ENCODE measurements around the gene CFAP20DC.
"Not testable (repeated sequence)": the region's sequence is repeated elsewhere in the genome, so short reads cannot be mapped to it uniquely, and the experiment has no call there.

CFAP20DC gene

GRCh38 chr3:59016930-59017616 lies 32.8 kb downstream of the CFAP20DC start:
- DNase-seq: no peak

- DNase-seq: no peak
Measured at GRCh38 chr3:59013611-59014010, 36.2 kb downstream of the CFAP20DC start.

GRCh38 chr3:59006634-59007517 lies 42.9 kb downstream of the CFAP20DC start:
- DNase-seq: no peak

GRCh38 chr3:59001675-59002074 lies 48.1 kb downstream of the CFAP20DC start:
- peak; percentile 48 for DNase-seq

- no peak for DNase-seq
Measured at GRCh38 chr3:58999774-59000160, 50.1 kb downstream of the CFAP20DC start.

GRCh38 chr3:58999134-58999773 lies 50.6 kb downstream of the CFAP20DC start:
- DNase-seq: no peak

- no peak for DNase-seq
Measured at GRCh38 chr3:58998476-58999117, 51.2 kb downstream of the CFAP20DC start.

- no peak for DNase-seq
Measured at GRCh38 chr3:58996730-58997129, 53.1 kb downstream of the CFAP20DC start.

- DNase-seq: peak; percentile 47
Measured at GRCh38 chr3:58994746-58995330, 55.0 kb downstream of the CFAP20DC start.

- DNase-seq: no peak
Measured at GRCh38 chr3:58993547-58993946, 56.3 kb downstream of the CFAP20DC start.

- DNase-seq: no peak
Measured at GRCh38 chr3:58991623-58992022, 58.2 kb downstream of the CFAP20DC start.

- no peak for DNase-seq
Measured at GRCh38 chr3:58991026-58991425, 58.8 kb downstream of the CFAP20DC start.

- DNase-seq: no peak
Measured at GRCh38 chr3:58989955-58990354, 59.9 kb downstream of the CFAP20DC start.

- DNase-seq: no peak
Measured at GRCh38 chr3:58989163-58989562, 60.7 kb downstream of the CFAP20DC start.

GRCh38 chr3:58988041-58988440 lies 61.8 kb downstream of the CFAP20DC start:
- DNase-seq: no peak

- DNase-seq: no peak
Measured at GRCh38 chr3:58986654-58987053, 63.2 kb downstream of the CFAP20DC start.

- no peak for DNase-seq
Measured at GRCh38 chr3:58979840-58980239, 70.0 kb downstream of the CFAP20DC start.

- DNase-seq: no peak
Measured at GRCh38 chr3:58973796-58974195, 76.0 kb downstream of the CFAP20DC start.

GRCh38 chr3:58967866-58968265 lies 82.0 kb downstream of the CFAP20DC start:
- not testable (repeated sequence) for DNase-seq

GRCh38 chr3:58965865-58966264 lies 84.0 kb downstream of the CFAP20DC start:
- DNase-seq: no peak

- DNase-seq: no peak
Measured at GRCh38 chr3:58963928-58964503, 85.8 kb downstream of the CFAP20DC start.

GRCh38 chr3:58962816-58963215 lies 87.0 kb downstream of the CFAP20DC start:
- DNase-seq: no peak

Measured in COR-L47 (cell line).